Pancreas (tissue), 10 donors: Measurements from ENCODE around the gene GRPR. TPM values are rescaled to one million over a fixed set of nuclear protein-coding genes. Genes with fewer than 3 reads are reported as not detected.
A peak's percentile ranks its signal among the peaks of the same experiment; 100 is the strongest.

ENCODE experiments used
- ATAC-seq, 4 donors: fragments of 200-7000 bp; cut with Tn5 transposase; one replicate each; pipeline versions ENCODE4 v1.8.0 to v1.9.1; 2020; ENCODE audit warnings: mild to moderate bottlenecking in 4 of 4, moderate library complexity in 4 of 4
- DNase-seq, 6 donors: peaks; one replicate each; pipeline ENCODE4 v3.0.0-alpha.2; 2020
- FAIRE-seq: peaks from 2 replicates; lab custom pipeline; 2012; peaks lifted over from hg19 to GRCh38; lab: Jason Lieb, UNC
- H3K27ac ChIP-seq, 4 donors: fragments of 200-600 bp; sonication (generic); 1 replicate in 3 of 4; 2 replicates in 1 of 4; pipeline versions ENCODE4 v1.5.0 to v1.8.0; 2020
- H3K27me3 ChIP-seq, 4 donors: fragments of 200-600 bp; one replicate each; pipeline ENCODE4 v1.8.0; 2021
- H3K36me3 ChIP-seq, 3 donors: fragments of 200-600 bp; sonication (generic) in 1 of 3; one replicate each; pipeline versions ENCODE4 v1.5.0 to v1.8.0; 2020 to 2021
- H3K4me1 ChIP-seq, 3 donors: fragments of 200-600 bp; one replicate each; pipeline ENCODE4 v1.8.0; 2021
- H3K4me3 ChIP-seq, 4 donors: fragments of 200-600 bp; sonication (generic) in 2 of 4; one replicate each; pipeline versions ENCODE4 v1.5.0 to v1.8.0; 2020 to 2021
- H3K9me3 ChIP-seq, 4 donors: fragments of 200-600 bp; one replicate each; pipeline ENCODE4 v1.8.0; 2021
- WGBS, 2 donors: extraction: QIAGEN DNeasy Blood & Tissue Kit; methylation state at CpG; one replicate each; pipeline ENCODE4 v1.1.7; 2013; 5-methylcytosine and 5-hydroxymethylcytosine counted together
- intact Hi-C, 3 donors: fragments of 100-400 bp; cut with DNase I; formaldehyde crosslinking; loops; one replicate each; pipeline versions ENCODE4 v1.11.1 to v1.14.2; 2022
- polyA plus RNA-seq, 2 donors: library from polyadenylated mRNA; stranded (reverse); fragments of 200-250 nt; gene quantifications; one replicate each; pipeline ENCODE4 v1.2.3, GENCODE V29; 2013
- total RNA-seq, 6 donors: library from RNA; stranded (reverse); fragmentation: NEBNext Ultra II Directional in 4 of 6; extraction: Animal tissue kit (Norgen Biotek cat#: 25700) in 4 of 6; gene quantifications; one replicate each; pipeline versions ENCODE4 v1.2.1 to v1.2.4, GENCODE V29; 2021 to 2023
- TF ChIP-seq, protein P1 (sequence below), 4 donors: fragments of 200-600 bp; sonication (generic) in 3 of 4; IDR thresholded peaks; one replicate each; pipeline versions ENCODE4 v1.5.0 to v1.8.0; 2021; ENCODE audit warnings: antibody characterized with exemption in 4 of 4
- donor health status: healthy with polysubstance abuse.
- donor health status: DM: no; HTN: no; CAD: no; lungs with moderate emphysema.
- donor health status: DM: no; HTN: no; CAD: no.
- donor health status: control.
- donor health status: control.
- donor health status: Bipolar disorder and iron deficiency.
- donor health status: DM: yes; HTN: yes; CAD: no.
- donor health status: DM: no; HTN: no; CAD: no.
- donor health status: DM: no; HTN: no; CAD: no.
- donor health status: DM: yes; HTN: yes; CAD: no.

Gene GRPR
- total and polyA plus RNA-seq, 8 donors: 1.4 to 32.4 (median 8.2) TPM

DNA sequence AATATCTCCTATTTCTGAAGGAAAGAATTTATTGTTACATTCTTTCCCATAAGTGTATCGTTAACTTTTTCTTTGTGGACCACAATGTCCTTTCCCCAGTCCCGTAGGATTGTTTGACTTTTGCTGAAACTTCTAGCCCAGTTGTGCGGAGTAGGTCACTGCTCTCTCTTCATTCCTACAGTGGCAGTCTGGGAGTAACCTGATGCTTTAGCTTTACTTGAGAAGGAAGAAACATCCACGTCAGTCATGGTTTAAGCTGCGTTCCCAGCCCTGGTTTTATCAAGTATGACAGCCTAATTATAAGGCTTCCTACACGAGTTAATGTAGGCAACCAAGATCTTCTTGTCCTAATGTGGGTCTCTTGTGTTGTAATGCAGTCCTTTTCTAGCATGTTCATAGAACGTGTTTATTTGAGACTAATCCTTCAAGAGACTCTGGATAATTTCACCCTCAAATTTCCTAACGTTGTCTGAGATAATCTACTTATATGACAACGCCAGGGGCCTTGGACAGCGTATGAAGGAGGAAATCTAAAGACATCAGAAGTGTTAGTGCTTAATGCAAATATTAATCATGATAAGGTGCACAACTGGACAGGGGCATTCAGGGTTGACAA lies 40.8 kb upstream of the GRPR start:
- Histone ChIP-seq H3K4me1 (no peaks in the 10 kb centered on the region), H3K9me3 (no peaks in the 10 kb centered on the region), H3K27me3 (no peaks in the 10 kb centered on the region), H3K4me3 (no peak overlapping the region), H3K27ac (no peak overlapping the region), H3K36me3 (no peaks in the 10 kb centered on the region)
- DNase-seq (no peak), ATAC-seq (peak in 3 of 4 donors; percentile 23 to 42 (median 30)), FAIRE-seq (no peak)
- TF ChIP-seq, protein P1, sequence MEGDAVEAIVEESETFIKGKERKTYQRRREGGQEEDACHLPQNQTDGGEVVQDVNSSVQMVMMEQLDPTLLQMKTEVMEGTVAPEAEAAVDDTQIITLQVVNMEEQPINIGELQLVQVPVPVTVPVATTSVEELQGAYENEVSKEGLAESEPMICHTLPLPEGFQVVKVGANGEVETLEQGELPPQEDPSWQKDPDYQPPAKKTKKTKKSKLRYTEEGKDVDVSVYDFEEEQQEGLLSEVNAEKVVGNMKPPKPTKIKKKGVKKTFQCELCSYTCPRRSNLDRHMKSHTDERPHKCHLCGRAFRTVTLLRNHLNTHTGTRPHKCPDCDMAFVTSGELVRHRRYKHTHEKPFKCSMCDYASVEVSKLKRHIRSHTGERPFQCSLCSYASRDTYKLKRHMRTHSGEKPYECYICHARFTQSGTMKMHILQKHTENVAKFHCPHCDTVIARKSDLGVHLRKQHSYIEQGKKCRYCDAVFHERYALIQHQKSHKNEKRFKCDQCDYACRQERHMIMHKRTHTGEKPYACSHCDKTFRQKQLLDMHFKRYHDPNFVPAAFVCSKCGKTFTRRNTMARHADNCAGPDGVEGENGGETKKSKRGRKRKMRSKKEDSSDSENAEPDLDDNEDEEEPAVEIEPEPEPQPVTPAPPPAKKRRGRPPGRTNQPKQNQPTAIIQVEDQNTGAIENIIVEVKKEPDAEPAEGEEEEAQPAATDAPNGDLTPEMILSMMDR (IDR thresholded peaks at IDR 0.05): no peak
- 26 to 46% methylated on average over 10 of the region's 10 CpGs for WGBS, 2 donors
- intact Hi-C loops: no loop called here

DNA sequence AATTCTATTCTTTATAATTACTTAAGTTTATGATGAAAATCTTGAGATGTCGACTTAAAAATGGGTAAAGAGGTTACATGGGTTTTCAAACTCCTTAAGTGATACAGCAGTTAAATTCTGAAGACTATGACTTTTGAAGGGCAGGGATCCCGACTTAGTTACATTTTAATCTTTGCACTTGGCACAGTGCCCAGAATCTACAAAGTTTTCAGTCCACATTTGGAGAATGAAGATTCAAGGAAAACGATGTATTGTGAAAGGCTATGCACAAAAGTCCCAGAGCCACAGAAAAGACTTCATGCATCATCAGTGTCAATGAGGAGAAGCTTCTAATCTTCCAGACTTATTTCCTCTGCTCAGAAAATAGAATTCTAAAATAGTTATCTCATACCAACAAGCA lies 36.3 kb upstream of the GRPR start:
- Histone ChIP-seq H3K27me3 (no peaks in the 10 kb centered on the region), H3K36me3 (no peaks in the 10 kb centered on the region), H3K4me1 (no peaks in the 10 kb centered on the region), H3K4me3 (no peak overlapping the region), H3K9me3 (no peaks in the 10 kb centered on the region), H3K27ac (no peak overlapping the region)
- FAIRE-seq: no peak
- no peak for DNase-seq
- TF ChIP-seq, protein P1 (IDR thresholded peaks at IDR 0.05): no peak
- intact Hi-C loops: no loop called here
- no peak for ATAC-seq
- 16 to 25% methylated on average over 3 of the region's 3 CpGs for WGBS, 2 donors

DNA sequence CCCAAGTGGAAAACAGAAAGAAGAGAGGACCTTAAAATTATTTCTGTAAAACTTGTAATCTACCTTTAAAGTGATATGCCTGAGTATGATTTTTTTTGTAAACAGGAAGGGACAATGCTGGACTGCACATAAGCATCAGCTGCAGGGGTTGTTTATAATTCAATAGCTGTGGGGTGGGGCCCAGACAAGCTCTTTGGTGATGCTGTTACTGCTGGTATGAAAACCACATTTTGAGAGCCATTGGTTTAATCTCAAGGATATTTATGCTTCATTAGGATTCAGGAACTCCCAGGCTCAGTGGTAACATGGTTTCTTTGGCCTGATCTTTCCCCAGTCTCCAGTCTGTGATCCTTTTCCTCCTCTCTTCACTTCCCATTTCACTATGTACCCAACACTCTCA lies 34.3 kb upstream of the GRPR start:
- no peak for DNase-seq
- Histone ChIP-seq H3K9me3 (no peaks in the 10 kb centered on the region), H3K27ac (no peak overlapping the region), H3K4me1 (no peaks in the 10 kb centered on the region), H3K4me3 (no peak overlapping the region), H3K36me3 (no peaks in the 10 kb centered on the region), H3K27me3 (no peaks in the 10 kb centered on the region)
- TF ChIP-seq, protein P1 (IDR thresholded peaks at IDR 0.05): no peak
- intact Hi-C loops: no loop called here
- ATAC-seq: no peak
- FAIRE-seq: no peak

GRCh38 chrX:16096141-16096540 lies 27.2 kb upstream of the GRPR start:
- TF ChIP-seq, protein P1 (IDR thresholded peaks at IDR 0.05): no peak
- WGBS, 2 donors: 42 to 84% methylated on average over 3 of the region's 3 CpGs
- no peak for FAIRE-seq
- no peak for ATAC-seq
- intact Hi-C loops: no loop called here
- Histone ChIP-seq H3K27me3 (no peaks in the 10 kb centered on the region), H3K36me3 (no peaks in the 10 kb centered on the region), H3K4me3 (no peak overlapping the region), H3K27ac (no peak overlapping the region), H3K4me1 (no peaks in the 10 kb centered on the region), H3K9me3 (no peaks in the 10 kb centered on the region)
- DNase-seq: no peak

- 51% methylated on average over 4 of the region's 4 CpGs for WGBS, 2 donors
- Histone ChIP-seq H3K4me3 (no peak overlapping the region), H3K9me3 (no peaks in the 10 kb centered on the region), H3K36me3 (no peaks in the 10 kb centered on the region), H3K27ac (no peak overlapping the region), H3K27me3 (peaks cover 0 to 4% (median 0%) of the 10 kb centered on the region in 4 donors), H3K4me1 (no peaks in the 10 kb centered on the region)
- intact Hi-C loops: no loop called here
- TF ChIP-seq, protein P1 (IDR thresholded peaks at IDR 0.05): no peak
- no peak for FAIRE-seq
- no peak for DNase-seq
- ATAC-seq: no peak
Measured at GRCh38 chrX:16100673-16101072, 22.7 kb upstream of the GRPR start.
